ENCODE data around the gene SLC29A3.

SLC29A3 gene

GRCh38 chr10:71338728-71339495 lies 19.9 kb downstream of the SLC29A3 start:
- no peak for TF ChIP-seq CTCF (IDR thresholded peaks at IDR 0.05)

GRCh38 chr10:71339796-71340589 lies 20.9 kb downstream of the SLC29A3 start:
- H3K4me3 ChIP-seq (ENCODE audit: low read depth in 1 of 2, low read length in 1 of 2) = no peak overlapping the region
- TF ChIP-seq CTCF (IDR thresholded peaks at IDR 0.05) = no peak
- no peaks in the 10 kb centered on the region for H3K36me3 ChIP-seq

More at GRCh38 chr10:71338728-71339495, 19.9 kb downstream of the SLC29A3 start:
- Histone ChIP-seq H3K27me3 (no peaks in the 10 kb centered on the region), H3K4me1 (ENCODE audit: control insufficient read depth in 1 of 2, insufficient read depth in 1 of 2, low read depth in 1 of 2, low read length in 1 of 2) (peaks cover 0 to 5% of the 10 kb centered on the region in 2 experiments), H3K27ac (no peak overlapping the region), H3K4me3 (ENCODE audit: low read depth in 1 of 2, low read length in 1 of 2) (no peak overlapping the region), H3K9me3 (no peaks in the 10 kb centered on the region), H3K36me3 (no peaks in the 10 kb centered on the region)

GRCh38 chr10:71342573-71343391 lies 23.7 kb downstream of the SLC29A3 start:
- no peaks in the 10 kb centered on the region for H3K36me3 ChIP-seq
- no peak overlapping the region for H3K4me3 ChIP-seq (ENCODE audit: low read depth in 1 of 2, low read length in 1 of 2)
- peaks cover 8 to 16% of the 10 kb centered on the region in 2 experiments for H3K4me1 ChIP-seq (ENCODE audit: control insufficient read depth in 1 of 2, insufficient read depth in 1 of 2, low read depth in 1 of 2, low read length in 1 of 2)
- TF ChIP-seq CTCF (IDR thresholded peaks at IDR 0.05) = no peak
- H3K27me3 ChIP-seq = no peaks in the 10 kb centered on the region
- H3K9me3 ChIP-seq = no peaks in the 10 kb centered on the region
- no peak overlapping the region for H3K27ac ChIP-seq

More at GRCh38 chr10:71339796-71340589, 20.9 kb downstream of the SLC29A3 start:
- no peaks in the 10 kb centered on the region for H3K27me3 ChIP-seq
- peaks cover 3 to 12% of the 10 kb centered on the region in 2 experiments for H3K4me1 ChIP-seq (ENCODE audit: control insufficient read depth in 1 of 2, insufficient read depth in 1 of 2, low read depth in 1 of 2, low read length in 1 of 2)
- H3K27ac ChIP-seq = no peak overlapping the region
- no peaks in the 10 kb centered on the region for H3K9me3 ChIP-seq

GRCh38 chr10:71343392-71343773 lies 24.3 kb downstream of the SLC29A3 start:
- TF ChIP-seq CTCF (IDR thresholded peaks at IDR 0.05) = no peak
- H3K36me3 ChIP-seq = no peaks in the 10 kb centered on the region
- H3K27me3 ChIP-seq = no peaks in the 10 kb centered on the region
- no peak overlapping the region for H3K4me3 ChIP-seq (ENCODE audit: low read depth in 1 of 2, low read length in 1 of 2)
- H3K4me1 ChIP-seq (ENCODE audit: control insufficient read depth in 1 of 2, insufficient read depth in 1 of 2, low read depth in 1 of 2, low read length in 1 of 2) = peaks cover 8 to 16% of the 10 kb centered on the region in 2 experiments
- no peak overlapping the region for H3K27ac ChIP-seq
- H3K9me3 ChIP-seq = no peaks in the 10 kb centered on the region

GRCh38 chr10:71344154-71344925 lies 25.3 kb downstream of the SLC29A3 start:
- TF ChIP-seq CTCF (IDR thresholded peaks at IDR 0.05) = no peak
- Histone ChIP-seq H3K4me1 (ENCODE audit: control insufficient read depth in 1 of 2, insufficient read depth in 1 of 2, low read depth in 1 of 2, low read length in 1 of 2) (peaks cover 8 to 16% of the 10 kb centered on the region in 2 experiments), H3K9me3 (no peaks in the 10 kb centered on the region), H3K27ac (no peak overlapping the region), H3K36me3 (no peaks in the 10 kb centered on the region), H3K4me3 (ENCODE audit: low read depth in 1 of 2, low read length in 1 of 2) (no peak overlapping the region), H3K27me3 (no peaks in the 10 kb centered on the region)

All from neutrophil (primary cell).